ENCODE results near the gene PACRG.

DNA sequence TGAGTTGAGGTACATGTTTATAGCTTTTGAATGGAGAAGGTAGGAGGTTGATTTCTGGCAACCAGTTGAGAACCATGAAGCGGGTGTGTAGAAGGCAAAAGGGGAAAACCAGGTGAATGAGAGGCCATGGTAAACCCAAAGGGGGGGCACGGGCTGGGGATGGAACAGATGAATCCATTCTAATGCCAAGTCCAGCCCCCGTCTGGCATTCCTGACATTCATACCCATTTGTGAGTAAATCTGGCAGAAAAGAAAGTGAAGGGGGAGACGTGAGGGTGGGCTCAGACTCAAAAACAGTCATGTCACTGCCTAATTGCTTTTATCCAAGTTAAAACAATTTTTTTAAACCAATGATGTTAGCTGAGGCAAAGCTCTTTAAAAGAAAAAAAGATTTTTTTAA lies 513.9 kb downstream of the PACRG start:
- no peak for TF ChIP-seq ARNT (IDR thresholded peaks at IDR 0.05)
- TF ChIP-seq ZNF138 (CRISPR knock-in tag; IDR thresholded peaks at IDR 0.05; ENCODE audit: low read depth), result no peak
- no peak for TF ChIP-seq CBFB (CRISPR knock-in tag; IDR thresholded peaks at IDR 0.05)
- TF ChIP-seq HOXA7 (CRISPR knock-in tag; IDR thresholded peaks at IDR 0.05), result no peak
- TF ChIP-seq ZSCAN29 (CRISPR knock-in tag; conservative IDR thresholded peaks at IDR 0.05), result no peak
- TF ChIP-seq KLF16 (CRISPR knock-in tag; IDR thresholded peaks at IDR 0.05), result no peak
- TF ChIP-seq, protein P1, sequence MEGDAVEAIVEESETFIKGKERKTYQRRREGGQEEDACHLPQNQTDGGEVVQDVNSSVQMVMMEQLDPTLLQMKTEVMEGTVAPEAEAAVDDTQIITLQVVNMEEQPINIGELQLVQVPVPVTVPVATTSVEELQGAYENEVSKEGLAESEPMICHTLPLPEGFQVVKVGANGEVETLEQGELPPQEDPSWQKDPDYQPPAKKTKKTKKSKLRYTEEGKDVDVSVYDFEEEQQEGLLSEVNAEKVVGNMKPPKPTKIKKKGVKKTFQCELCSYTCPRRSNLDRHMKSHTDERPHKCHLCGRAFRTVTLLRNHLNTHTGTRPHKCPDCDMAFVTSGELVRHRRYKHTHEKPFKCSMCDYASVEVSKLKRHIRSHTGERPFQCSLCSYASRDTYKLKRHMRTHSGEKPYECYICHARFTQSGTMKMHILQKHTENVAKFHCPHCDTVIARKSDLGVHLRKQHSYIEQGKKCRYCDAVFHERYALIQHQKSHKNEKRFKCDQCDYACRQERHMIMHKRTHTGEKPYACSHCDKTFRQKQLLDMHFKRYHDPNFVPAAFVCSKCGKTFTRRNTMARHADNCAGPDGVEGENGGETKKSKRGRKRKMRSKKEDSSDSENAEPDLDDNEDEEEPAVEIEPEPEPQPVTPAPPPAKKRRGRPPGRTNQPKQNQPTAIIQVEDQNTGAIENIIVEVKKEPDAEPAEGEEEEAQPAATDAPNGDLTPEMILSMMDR (CRISPR knock-in tag; IDR thresholded peaks at IDR 0.05), result no peak
- TF ChIP-seq ZNF607 (CRISPR knock-in tag; IDR thresholded peaks at IDR 0.05; ENCODE audit: borderline replicate concordance), result no peak
- no peak for TF ChIP-seq ZNF136 (CRISPR knock-in tag; IDR thresholded peaks at IDR 0.05; ENCODE audit: low read depth)
- no peak for TF ChIP-seq CEBPG (CRISPR knock-in tag; IDR thresholded peaks at IDR 0.05)
- TF ChIP-seq ZFP62 (CRISPR knock-in tag; IDR thresholded peaks at IDR 0.05), result no peak
- TF ChIP-seq, protein P2, sequence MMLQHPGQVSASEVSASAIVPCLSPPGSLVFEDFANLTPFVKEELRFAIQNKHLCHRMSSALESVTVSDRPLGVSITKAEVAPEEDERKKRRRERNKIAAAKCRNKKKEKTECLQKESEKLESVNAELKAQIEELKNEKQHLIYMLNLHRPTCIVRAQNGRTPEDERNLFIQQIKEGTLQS (CRISPR knock-in tag; IDR thresholded peaks at IDR 0.05), result no peak
- TF ChIP-seq CREB1 (IDR thresholded peaks at IDR 0.05), result no peak
- no peak for TF ChIP-seq CREB1 (CRISPR knock-in tag; IDR thresholded peaks at IDR 0.05)
